K562 (cell line): ENCODE data around the gene TIMP4. TPM values are rescaled to one million over a fixed set of nuclear protein-coding genes. Genes with fewer than 3 reads are reported as not detected.
A peak's percentile ranks its signal among the peaks of the same experiment; 100 is the strongest.

Source experiments
- CTCF ChIP-seq, 3 experiments: IDR thresholded peaks in 2 of 3; conservative IDR thresholded peaks in 1 of 3; 2 replicates each; pipeline ENCODE4 v1.5.1; 2011 to 2012; ENCODE audit warnings: low read length in 3 of 3, mild to moderate bottlenecking in 3 of 3, control low read depth in 2 of 3, improper control_type of control experiment in 1 of 3, inconsistent platforms in 1 of 3, low read depth in 1 of 3, mixed read lengths in 1 of 3, moderate library complexity in 1 of 3; ENCODE audit not compliant: insufficient read depth in 2 of 3
- HDAC8 ChIP-seq: fragments of 450-650 bp; IDR thresholded peaks from 2 replicates; pipeline ENCODE4 v1.6.1; 2016; ENCODE audit warnings: mild to moderate bottlenecking, missing genetic modification characterization, moderate library complexity, missing compliant biosample characterization
- MAFF ChIP-seq: IDR thresholded peaks from 2 replicates; pipeline ENCODE4 v1.6.1; 2012; ENCODE audit warnings: low read length, improper control_type of control experiment
- NFXL1 ChIP-seq: fragments of 450-650 bp; formaldehyde crosslinking; IDR thresholded peaks from 2 replicates; pipeline ENCODE4 v1.4.0; 2021; ENCODE audit warnings: mild to moderate bottlenecking
- ZFP36 ChIP-seq: fragments of 150-350 bp; IDR thresholded peaks from 2 replicates; pipeline ENCODE4 v1.6.1; 2018; ENCODE audit warnings: low read length, low read depth; ENCODE audit not compliant: partially characterized antibody
- ZFX ChIP-seq: sonication (generic); formaldehyde crosslinking; IDR thresholded peaks from 2 replicates; pipeline ENCODE4 v1.8.0; 2022; ENCODE audit warnings: mild to moderate bottlenecking, missing genetic modification reagents, moderate library complexity
- ZNF174 ChIP-seq: fragments of 250-450 bp; sonication (Bioruptor Pico); IDR thresholded peaks from 2 replicates; pipeline ENCODE4 v1.4.0; 2020; ENCODE audit warnings: mild to moderate bottlenecking
- ZNF280A ChIP-seq: fragments of 450-650 bp; IDR thresholded peaks from 2 replicates; pipeline ENCODE4 v1.6.1; 2018; ENCODE audit warnings: mild to moderate bottlenecking, low read depth; ENCODE audit not compliant: partially characterized antibody
- ZNF592 ChIP-seq: fragments of 450-650 bp; IDR thresholded peaks from 2 replicates; pipeline ENCODE4 v1.6.1; 2017; ENCODE audit warnings: antibody characterized with exemption, mild to moderate bottlenecking
- polyA plus RNA-seq, 8 experiments: library from polyadenylated mRNA; depleted of rRNA in 4 of 8; stranded (reverse) in 5 of 8; unstranded in 3 of 8; fragments of >200 nt; fragmentation: Nextera tagmentation in 2 of 8; fragmentation: Illumina TruSeq in 1 of 8; extraction: Ambion mirVana in 2 of 8; extraction: Trizol in 1 of 8; gene quantifications; 2 replicates each; pipeline versions ENCODE4 v1.2.1 to v1.2.3, GENCODE V29; 2011 to 2014; ENCODE audit warnings: inconsistent platforms in 1 of 8, missing spikeins in 1 of 8
- total RNA-seq, 7 experiments: library from RNA; depleted of rRNA in 6 of 7; stranded (reverse); fragments of >200 nt in 6 of 7; fragmentation: Illumina TruSeq in 2 of 7; extraction: Trizol in 2 of 7; gene quantifications; 2 replicates each; pipeline versions ENCODE4 v1.2.1 to v1.2.3, GENCODE V29; 2011 to 2021; ENCODE audit warnings: low replicate concordance in 1 of 7

TIMP4 gene
- total and polyA plus RNA-seq, 9 of the 15 experiments (the other 6 are each of a cell fraction or from before 2014, with no cell fraction given) = 0.03 to 0.07 TPM; not detected in 7

GRCh38 chr3:12194209-12194608, 35.5 kb upstream of the TIMP4 start (continued):
- TF ChIP-seq ZNF280A (no peak), ZFP36 (no peak), ZFX (CRISPR knock-in tag) (0 out of 2 replicates have a peak, but pooled peaks have one; percentile 18), ZNF592 (no peak), CTCF (IDR thresholded peaks at IDR 0.05 in 2 of 3, conservative IDR thresholded peaks at IDR 0.05 in 1 of 3; ENCODE audit: insufficient read depth in 2 of 3, low read depth in 1 of 3, low read length in 3 of 3) (no peak), NFXL1 (CRISPR knock-in tag) (0 out of 2 replicates have a peak, but pooled peaks have one; percentile 2), MAFF (peak; percentile 91), HDAC8 (tag) (no peak), ZNF174 (CRISPR knock-in tag) (no peak)
